HT1080 (cell line): ENCODE measurements around the gene SPINT4. TPM values are rescaled to one million over a fixed set of nuclear protein-coding genes. Genes with fewer than 3 reads are reported as not detected.
"Not testable (repeated sequence)": the region's sequence is repeated elsewhere in the genome, so short reads cannot be mapped to it uniquely, and the experiment has no call there.

Experiments
- DNase-seq: peaks from one replicate; pipeline ENCODE4 v3.0.0-alpha.2; 2015; ENCODE audit warnings: low read depth
- polyA plus RNA-seq, 2 experiments: library from polyadenylated mRNA; depleted of rRNA; stranded (reverse); fragments of >200 nt; gene quantifications; 2 replicates each; pipeline ENCODE4 v1.2.3, GENCODE V29; 2015
- total RNA-seq: library from RNA; depleted of rRNA; stranded (reverse); fragments of >200 nt; shearing (Covaris generic); gene quantifications from 2 replicates; pipeline ENCODE4 v1.2.3, GENCODE V29; 2014; rRNA removed

The SPINT4 gene
- not detected in 2 replicates for total RNA-seq
- not detected in 2 replicates for polyA plus RNA-seq (2015; cell fraction: cytosol; rRNA removed)
- polyA plus RNA-seq (2015; cell fraction: nucleus; rRNA removed), result not detected in 2 replicates

DNA sequence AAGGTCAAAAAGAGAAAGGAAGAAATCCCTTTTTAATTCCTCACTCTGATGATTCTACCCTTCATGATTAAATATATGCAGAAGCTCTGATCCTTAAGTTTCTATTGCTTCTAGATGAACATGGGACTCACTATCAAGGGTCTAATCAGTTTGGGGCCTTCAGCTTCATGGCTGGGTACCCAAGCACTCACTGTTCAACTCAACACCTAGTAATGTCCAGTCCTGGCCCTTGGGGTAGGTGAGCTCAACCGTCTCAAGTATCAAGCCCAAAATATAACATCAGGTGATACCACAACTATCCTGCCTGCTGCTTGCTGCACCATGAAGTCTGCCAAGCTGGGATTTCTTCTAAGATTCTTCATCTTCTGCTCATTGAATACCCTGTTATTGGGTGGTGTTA is at the start of gene SPINT4:
TSS of gene SPINT4 (plus strand) at position 301 of the 400 bp plus-strand sequence. CDS start at position 322, 21 bp downstream.
- DNase-seq, result no peak

GRCh38 chr20:45672765-45673164 is 49.4 kb upstream of the SPINT4 start:
- DNase-seq, result no peak

DNA sequence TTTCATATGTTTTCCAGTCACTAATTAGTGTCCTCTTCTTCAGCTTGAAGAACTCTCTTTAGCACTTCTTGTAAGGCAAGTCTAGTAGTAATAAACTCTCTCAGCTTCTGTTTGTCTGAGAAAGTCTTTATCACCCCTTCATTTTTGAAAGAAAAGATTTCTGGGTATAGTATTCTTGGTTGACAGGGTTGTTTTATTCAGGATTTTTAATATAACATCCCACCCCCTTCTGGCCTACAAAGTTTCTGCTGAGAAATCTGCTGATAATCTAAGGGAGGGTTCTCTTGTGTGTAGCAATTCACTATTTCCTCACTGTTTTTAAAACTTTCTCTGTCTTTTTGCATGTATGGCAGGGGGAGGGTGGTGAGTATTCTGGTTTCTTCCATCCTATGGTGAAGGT is 42.5 kb upstream of the SPINT4 start:
- DNase-seq, result no peak

DNA sequence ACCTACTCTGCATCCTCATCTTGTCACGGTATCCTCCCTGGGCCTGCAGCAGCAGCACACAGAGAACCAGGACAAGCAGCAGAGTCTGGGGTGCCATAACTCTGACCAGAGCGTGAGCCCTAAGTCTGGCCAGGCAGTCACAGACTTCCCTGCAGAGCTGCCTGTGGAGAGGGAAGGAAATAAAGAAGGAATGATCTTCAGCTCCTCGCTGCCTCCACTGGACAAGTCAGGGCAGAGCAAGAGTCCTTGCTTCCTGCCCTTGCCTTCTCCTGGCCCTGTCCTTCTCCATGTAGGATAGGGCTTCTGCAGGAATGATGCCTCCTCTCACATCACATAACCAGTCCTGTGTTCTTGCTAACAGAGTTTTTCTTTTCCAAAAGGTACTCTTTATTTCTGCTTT is 36.3 kb upstream of the SPINT4 start:
- peak; percentile 39 for DNase-seq

DNA sequence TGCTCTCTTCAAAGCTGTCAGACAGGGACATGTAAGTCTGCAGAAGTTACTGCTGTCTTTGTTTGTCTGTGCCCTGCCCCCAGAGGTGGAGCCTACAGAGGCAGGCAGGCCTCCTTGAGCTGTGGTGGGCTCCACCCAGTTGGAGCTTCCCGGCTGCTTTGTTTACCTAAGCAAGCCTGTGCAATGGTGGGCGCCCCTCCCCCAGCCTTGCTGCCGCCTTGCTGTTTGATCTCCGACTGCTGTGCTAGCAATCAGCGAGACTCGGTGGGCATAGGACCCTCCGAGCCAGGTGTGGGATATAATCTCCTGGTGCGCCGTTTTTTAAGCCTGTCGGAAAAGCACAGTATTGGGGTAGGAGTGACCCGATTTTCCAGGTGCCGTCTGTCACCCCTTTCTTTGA is 28.8 kb upstream of the SPINT4 start:
- DNase-seq, result not testable (repeated sequence)

DNA sequence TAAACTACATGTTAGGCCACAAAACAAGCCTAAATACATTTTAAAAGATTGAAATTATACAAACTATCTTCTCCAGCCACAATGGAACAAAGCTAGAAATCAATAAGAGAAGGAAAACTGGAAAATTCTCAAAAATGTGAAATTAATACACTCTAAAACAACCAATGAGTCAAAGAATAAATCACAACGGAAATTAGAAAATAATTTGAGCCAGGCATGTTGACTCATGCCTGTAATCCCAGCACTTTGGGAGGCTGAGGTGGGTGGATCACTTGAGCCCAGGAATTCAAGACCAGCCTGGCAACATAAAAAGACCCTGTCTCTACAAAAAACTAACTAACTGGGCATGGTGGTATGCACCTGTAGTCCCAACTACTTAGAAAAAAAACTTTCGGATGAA is 26.7 kb upstream of the SPINT4 start:
- peak; percentile 5 for DNase-seq

GRCh38 chr20:45701104-45701503 is 21.0 kb upstream of the SPINT4 start:
- DNase-seq, result no peak

DNA sequence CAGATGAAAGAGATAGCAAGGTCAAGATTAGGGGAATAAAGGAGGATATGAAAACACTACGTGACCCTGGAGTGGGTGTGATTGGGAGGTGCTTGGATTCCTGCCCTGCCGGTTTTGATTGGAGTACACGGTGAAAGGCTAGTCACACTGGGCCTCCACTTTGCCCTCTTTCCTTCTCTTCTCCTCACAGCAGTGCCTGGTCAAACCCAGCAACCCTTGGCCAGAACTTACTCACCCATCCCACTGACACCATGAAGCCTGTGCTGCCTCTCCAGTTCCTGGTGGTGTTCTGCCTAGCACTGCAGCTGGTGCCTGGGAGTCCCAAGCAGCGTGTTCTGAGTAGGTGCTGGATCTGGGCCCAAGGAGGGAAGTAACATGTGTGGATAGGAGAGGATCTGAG is 20.3 kb upstream of the SPINT4 start, which contains the start of gene WFDC13:
TSS of gene WFDC13 (plus strand) at position 166 of the 400 bp plus-strand sequence. CDS start at position 252, 86 bp downstream.
- DNase-seq, result no peak

DNA sequence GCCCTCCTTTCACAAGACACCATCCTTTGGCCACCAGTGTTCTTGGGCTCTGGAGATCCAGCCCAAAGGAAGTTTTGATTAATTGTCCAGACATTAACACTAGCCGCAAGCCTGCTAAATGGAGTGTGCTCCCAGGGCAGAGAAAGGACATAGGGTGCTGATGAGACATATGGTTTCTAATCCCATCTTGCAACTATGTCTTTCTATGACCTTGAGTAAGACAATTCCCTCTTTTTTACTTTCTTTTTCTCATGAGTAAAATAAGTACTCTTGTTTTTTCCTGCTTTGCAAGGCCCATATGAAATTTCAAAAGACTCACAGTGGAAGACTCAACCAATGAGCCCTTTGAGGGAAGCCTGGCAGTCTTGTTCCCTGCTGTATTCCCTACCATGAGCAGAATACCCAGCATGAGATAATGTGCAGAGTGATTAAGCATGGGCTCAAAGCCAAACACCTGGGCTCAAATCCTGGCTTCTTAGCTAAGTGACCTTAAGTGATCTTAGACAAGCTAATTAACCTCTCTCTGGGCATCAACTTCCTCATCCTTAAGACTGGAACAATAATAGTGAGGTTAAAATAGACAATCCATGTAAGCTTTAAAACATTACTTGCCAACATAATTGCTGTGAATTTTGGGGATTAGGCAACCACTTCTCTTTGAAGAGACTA is 17.0 kb upstream of the SPINT4 start, which contains the start of gene WFDC10B:
TSS of gene WFDC10B (minus strand) at position 51 of the 669 bp plus-strand sequence. CDS start 19,027 bp downstream, outside the sequence.
- DNase-seq, result no peak

DNA sequence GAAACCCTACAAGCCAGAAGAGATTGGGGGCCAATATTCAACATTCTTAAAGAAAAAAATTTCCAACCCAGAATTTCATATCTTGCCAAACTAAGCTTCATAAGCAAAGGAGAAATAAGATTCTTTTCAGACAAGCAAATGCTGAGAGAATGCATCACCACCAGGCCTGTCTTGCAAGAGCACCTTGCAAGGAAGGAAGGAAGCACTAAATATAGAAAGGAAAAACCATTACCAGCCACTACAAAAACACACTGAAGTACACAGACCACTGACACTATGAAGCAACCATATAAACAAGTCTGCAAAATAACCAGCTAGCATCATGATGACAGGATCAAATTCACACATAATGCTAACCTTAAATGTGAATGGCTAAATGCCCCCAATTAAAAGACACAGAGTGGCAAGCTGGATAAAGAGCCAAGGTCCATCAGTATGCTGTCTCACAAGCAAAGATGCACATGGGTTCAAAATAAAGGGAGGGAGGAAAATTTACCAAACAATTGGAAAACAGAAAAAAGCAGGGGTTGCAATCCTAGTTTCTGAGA is 5.9 kb upstream of the SPINT4 start:
- not testable (repeated sequence) for DNase-seq

DNA sequence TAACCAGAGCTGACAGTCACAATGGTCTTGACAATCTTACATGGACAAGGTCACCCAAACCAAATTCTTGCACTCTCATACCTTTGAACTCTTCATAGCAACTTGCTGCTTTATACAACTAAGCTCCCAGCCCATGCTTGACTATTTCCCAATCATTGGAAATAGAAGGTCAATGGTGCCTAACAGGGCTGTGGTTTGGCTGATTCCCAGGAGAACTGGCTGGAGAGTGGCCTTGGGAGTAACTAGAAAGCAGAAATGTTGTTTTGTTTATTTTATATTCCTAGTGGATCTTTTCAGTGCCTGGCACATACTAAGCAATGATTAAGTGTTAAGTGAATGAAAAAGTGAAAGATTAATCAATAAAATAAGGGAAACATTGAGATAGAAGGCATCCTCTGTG is 3.0 kb downstream of the SPINT4 start:
- no peak for DNase-seq

DNA sequence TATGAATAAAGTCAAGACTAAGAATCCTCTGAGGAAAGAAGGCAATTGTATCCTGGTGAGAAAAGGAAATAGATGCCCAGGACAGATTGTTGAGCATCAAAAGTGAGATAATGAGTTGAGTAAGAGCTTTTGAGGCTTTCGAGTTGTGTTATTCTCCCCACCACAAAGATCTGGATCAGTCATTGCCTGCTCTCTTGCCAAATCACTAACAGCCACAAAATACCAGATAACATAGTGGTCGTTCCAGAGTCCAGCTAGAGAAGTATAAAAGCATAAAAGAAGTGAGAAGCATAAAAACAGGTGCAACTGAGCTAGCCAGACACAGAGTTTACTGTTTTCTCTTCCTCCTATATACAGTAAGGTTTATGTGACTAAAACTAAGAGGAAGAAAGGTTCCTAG is 4.9 kb downstream of the SPINT4 start:
- no peak for DNase-seq

GRCh38 chr20:45732199-45732598 is 10.1 kb downstream of the SPINT4 start:
- no peak for DNase-seq

DNA sequence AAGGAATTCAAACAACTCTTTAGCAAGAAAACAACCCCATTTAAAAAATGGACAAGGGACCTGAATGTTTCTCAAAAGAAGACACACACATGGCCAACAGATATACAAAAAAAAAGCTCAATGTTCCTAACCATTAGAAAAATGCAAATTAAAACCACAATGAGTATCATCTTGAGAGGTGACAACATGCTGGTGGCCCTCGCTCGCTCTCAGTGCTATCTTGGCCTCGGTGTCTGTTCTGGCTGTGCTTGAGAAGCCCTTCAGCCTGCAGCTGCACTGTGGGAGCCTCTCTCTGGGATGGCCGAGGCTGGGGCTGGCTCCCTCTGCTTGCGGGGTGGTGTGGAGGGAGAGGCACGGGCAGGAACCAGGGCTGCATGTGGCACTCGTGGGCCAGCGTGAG is 13.4 kb downstream of the SPINT4 start:
- DNase-seq, result no peak

DNA sequence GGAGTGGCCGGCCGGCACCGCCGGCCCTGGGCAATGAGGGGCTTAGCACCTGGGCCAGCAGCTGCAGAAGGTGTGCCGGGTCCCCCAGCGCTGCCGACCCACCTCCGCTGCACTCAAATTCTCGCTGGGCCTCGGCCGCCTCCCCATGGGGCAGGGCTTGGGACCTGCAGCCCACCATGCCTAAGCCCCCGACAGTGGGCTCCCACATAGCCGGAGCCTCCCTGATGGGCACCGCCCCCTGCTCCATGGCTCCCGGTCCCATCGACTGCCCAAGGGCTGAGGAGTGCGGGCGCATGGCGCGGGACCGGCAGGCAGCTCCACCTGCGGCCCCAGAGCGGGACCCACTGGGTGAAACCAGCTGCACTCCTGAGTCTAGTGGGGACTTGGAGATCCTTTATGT is 13.8 kb downstream of the SPINT4 start:
- no peak for DNase-seq

- no peak for DNase-seq
Observed at GRCh38 chr20:45742596-45742995, 20.4 kb downstream of the SPINT4 start.

DNA sequence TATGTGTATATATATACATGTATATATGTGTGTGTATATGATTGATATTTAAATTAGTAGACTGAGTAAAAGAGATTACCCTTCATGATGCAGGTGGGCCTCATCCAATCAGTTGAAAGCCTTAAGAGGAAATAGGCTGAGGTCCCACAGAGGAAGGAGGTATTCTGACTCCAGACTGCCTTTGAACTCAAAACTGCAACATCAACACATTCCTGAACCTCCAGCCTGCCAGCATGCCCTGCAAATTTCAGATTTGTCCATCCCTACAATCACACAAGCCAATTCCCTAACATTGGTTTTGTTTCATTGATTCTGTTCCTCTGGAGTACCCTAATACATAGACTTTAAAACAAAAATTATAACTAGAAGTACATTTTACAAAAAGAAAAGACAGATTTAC is 22.9 kb downstream of the SPINT4 start:
- DNase-seq, result no peak

DNA sequence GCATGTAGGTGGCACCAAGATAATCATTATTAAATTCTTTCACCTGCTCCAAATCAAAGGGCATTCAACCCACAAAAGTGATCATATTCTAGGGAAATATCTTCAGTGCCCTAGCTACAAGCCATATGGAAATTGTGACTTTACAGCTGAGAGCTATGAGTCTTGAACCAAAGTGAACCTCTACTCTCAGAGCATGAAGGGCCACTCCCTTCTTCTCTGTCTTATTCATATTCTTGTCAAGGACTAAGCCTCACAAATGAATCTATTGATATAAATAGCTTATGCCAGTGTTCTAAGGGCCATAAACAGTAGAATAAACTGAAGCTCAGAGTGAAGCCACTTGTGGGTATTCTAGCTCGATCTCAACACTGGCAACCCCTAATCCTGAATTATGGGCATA is 29.6 kb downstream of the SPINT4 start:
- no peak for DNase-seq

GRCh38 chr20:45752746-45753145 is 30.6 kb downstream of the SPINT4 start:
- DNase-seq, result peak; percentile 49

GRCh38 chr20:45758096-45758495 is 35.9 kb downstream of the SPINT4 start:
- DNase-seq, result no peak

DNA sequence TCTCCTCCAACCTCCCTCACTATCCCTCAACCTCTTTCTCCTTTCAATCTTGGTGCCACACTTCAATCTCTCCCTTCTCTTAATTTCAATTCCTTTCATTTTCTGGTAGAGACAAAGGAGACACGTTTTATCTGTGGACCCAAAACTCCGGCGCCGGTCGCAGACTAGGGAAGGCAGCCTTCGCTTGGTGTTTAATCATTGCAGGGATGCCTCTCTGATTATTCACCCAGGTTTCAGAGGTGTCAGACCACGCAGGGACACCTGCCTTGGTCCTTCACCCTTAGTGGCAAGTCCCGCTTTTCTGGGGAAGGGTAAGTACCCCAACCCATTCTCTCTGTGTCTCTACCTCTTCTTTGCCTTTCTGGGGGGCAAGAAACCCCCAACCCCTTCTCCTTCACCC is 37.8 kb downstream of the SPINT4 start:
- not testable (repeated sequence) for DNase-seq

DNA sequence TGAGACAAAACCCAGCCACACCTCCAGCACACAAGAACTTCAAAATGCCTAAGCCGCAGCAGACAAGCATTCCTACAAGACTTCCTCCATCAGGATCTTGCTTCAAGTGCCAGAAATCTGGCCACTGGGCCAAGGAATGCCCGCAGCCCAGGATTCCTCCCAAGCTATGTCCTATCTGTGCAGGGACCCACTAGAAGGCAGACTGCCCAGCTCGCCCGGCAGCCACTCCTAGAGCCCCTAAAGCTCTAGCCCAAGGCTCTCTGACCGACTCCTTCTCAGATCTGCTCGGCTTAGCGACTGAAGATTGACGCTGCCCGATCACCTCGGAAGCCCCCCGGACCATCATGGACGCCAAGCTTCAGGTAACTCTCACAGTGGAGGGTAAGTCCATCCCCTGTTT is 39.8 kb downstream of the SPINT4 start:
- DNase-seq, result not testable (repeated sequence)
